HCT116 (cell line): ENCODE results near the gene PGBD5. TPM values are rescaled to one million over a fixed set of nuclear protein-coding genes. Genes with fewer than 3 reads are reported as not detected.

Experiments
- ATAC-seq: fragments of 200-7000 bp; cut with Tn5 transposase; 2 replicates; pipeline ENCODE4 v1.9.1; 2020; ENCODE audit warnings: mild to moderate bottlenecking, moderate library complexity
- BruUV-seq: library from RNA; stranded (reverse); fragments of 400-500 nt; replicated peaks from 2 replicates; lab custom pipeline; 2021; lab: Mats Ljungman, UMichigan
- CTCF ChIA-PET: fragments of 300-600 bp; sonication (Branson Sonifier 250); formaldehyde crosslinking; loops from one replicate; lab custom pipeline; 2021; ENCODE audit warnings: antibody characterized with exemption; lab: Charles Lee
- POLR2A ChIA-PET: fragments of 300-600, 350-600 bp; sonication (Branson Sonifier 250); formaldehyde crosslinking; loops from one replicate; lab custom pipeline; 2021; ENCODE audit warnings: antibody characterized with exemption; lab: Charles Lee
- RAD21 ChIA-PET, 2 experiments: fragments of 300-600 bp; sonication (Branson Sonifier 250); formaldehyde crosslinking; loops; one replicate each; lab custom pipeline; 2023; ENCODE audit warnings: low total read pairs in 2 of 2; ENCODE audit not compliant: uncharacterized antibody in 2 of 2, unreplicated experiment in 2 of 2, low non-redundant PET in 1 of 2; lab: Charles Lee
- DNase-seq: peaks from one replicate; pipeline ENCODE4 v3.0.0-alpha.2; 2010; ENCODE audit warnings: low read depth, low spot score
- H2AFZ ChIP-seq: fragments of 200-600 bp; shearing (Covaris generic), sonication (generic); 2 replicates; pipeline ENCODE4 v1.6.1; 2017; ENCODE audit warnings: low read depth, mixed run types, mixed read lengths, antibody characterized with exemption, low read length; ENCODE audit not compliant: poor library complexity, severe bottlenecking
- H3K27ac ChIP-seq: 2 replicates; pipeline ENCODE4 v1.5.1; 2012; ENCODE audit warnings: low read depth, low read length
- H3K27me3 ChIP-seq: fragments of 200-600 bp; sonication (generic); 2 replicates; pipeline ENCODE4 v1.6.1; 2016; ENCODE audit warnings: mixed run types, low read length, mixed read lengths; ENCODE audit not compliant: insufficient read depth
- H3K36me3 ChIP-seq, 2 experiments: fragments of 200-500 bp in 1 of 2; fragments of 200-600 bp in 1 of 2; sonication (Bioruptor generic) in 1 of 2; sonication (generic) in 1 of 2; 2 replicates each; pipeline versions ENCODE4 v1.5.1 to v1.6.1; 2014 to 2016; ENCODE audit warnings: low read length in 2 of 2, inconsistent platforms in 1 of 2, mixed read lengths in 1 of 2, mixed run types in 1 of 2; ENCODE audit not compliant: insufficient read depth in 2 of 2, control insufficient read depth in 1 of 2
- H3K4me1 ChIP-seq, 2 experiments: fragments of 200-600 bp in 1 of 2; sonication (generic) in 1 of 2; 2 replicates each; pipeline versions ENCODE4 v1.5.1 to v1.6.1; 2012 to 2017; ENCODE audit warnings: low read length in 2 of 2, inconsistent platforms in 1 of 2, mild to moderate bottlenecking in 1 of 2, mixed read lengths in 1 of 2, mixed run types in 1 of 2, moderate library complexity in 1 of 2; ENCODE audit not compliant: insufficient read depth in 2 of 2, control insufficient read depth in 1 of 2
- H3K4me2 ChIP-seq: fragments of 200-600 bp; sonication (generic); 2 replicates; pipeline ENCODE4 v1.6.1; 2017; ENCODE audit warnings: mixed run types, low read length, mixed read lengths
- H3K4me3 ChIP-seq, 2 experiments: fragments of 200-600 bp in 1 of 2; sonication (generic) in 1 of 2; replicated peaks in 1 of 2; 2 replicates each; pipeline ENCODE4 v1.5.1; 2011 to 2016; ENCODE audit warnings: low read length in 2 of 2, control low read depth in 1 of 2, low read depth in 1 of 2, mild to moderate bottlenecking in 1 of 2, mixed read lengths in 1 of 2, mixed run types in 1 of 2
- H3K79me2 ChIP-seq: fragments of 200-600 bp; sonication (generic); 2 replicates; pipeline ENCODE4 v1.6.1; 2017; ENCODE audit warnings: mild to moderate bottlenecking, mixed run types, low read length, moderate library complexity, mixed read lengths; ENCODE audit not compliant: insufficient read depth
- H3K9ac ChIP-seq: fragments of 200-600 bp; sonication (generic); 2 replicates; pipeline ENCODE4 v1.6.1; 2016; ENCODE audit warnings: low read length, mixed read lengths
- H3K9me2 ChIP-seq: fragments of 200-600 bp; sonication (generic), shearing (Covaris generic); 2 replicates; pipeline ENCODE4 v1.6.1; 2017; ENCODE audit warnings: mixed run types, mild to moderate bottlenecking, moderate library complexity; ENCODE audit not compliant: insufficient read depth
- H3K9me3 ChIP-seq, 2 experiments: fragments of 200-500 bp in 1 of 2; fragments of 200-600 bp in 1 of 2; sonication (Bioruptor generic) in 1 of 2; sonication (generic) in 1 of 2; 2 replicates each; pipeline ENCODE4 v1.6.1; 2014 to 2017; ENCODE audit warnings: low read length in 2 of 2, mixed read lengths in 2 of 2, inconsistent platforms in 1 of 2, low read depth in 1 of 2, mild to moderate bottlenecking in 1 of 2, mixed run types in 1 of 2, moderate library complexity in 1 of 2; ENCODE audit not compliant: control insufficient read depth in 1 of 2, insufficient read depth in 1 of 2
- H4K20me1 ChIP-seq: fragments of 200-600 bp; sonication (generic), shearing (Covaris generic); 2 replicates; pipeline ENCODE4 v1.6.1; 2017; ENCODE audit warnings: mixed run types, mild to moderate bottlenecking, moderate library complexity; ENCODE audit not compliant: insufficient read depth
- CBX3 ChIP-seq: IDR thresholded peaks from 2 replicates; pipeline ENCODE4 v1.6.1; 2012; ENCODE audit warnings: low read depth
- CTCF ChIP-seq, 3 experiments: fragments of 200-600 bp in 1 of 3; sonication (generic) in 1 of 3; IDR thresholded peaks in 2 of 3; conservative IDR thresholded peaks in 1 of 3; 2 replicates each; pipeline ENCODE4 v1.5.1; 2012 to 2017; ENCODE audit warnings: low read depth in 2 of 3, low read length in 2 of 3, antibody characterized with exemption in 1 of 3, borderline replicate concordance in 1 of 3, control low read depth in 1 of 3, mild to moderate bottlenecking in 1 of 3, mixed read lengths in 1 of 3, mixed run types in 1 of 3, moderate library complexity in 1 of 3; ENCODE audit not compliant: insufficient read depth in 1 of 3
- ELF1 ChIP-seq: IDR thresholded peaks from 2 replicates; pipeline ENCODE4 v1.6.1; 2012; ENCODE audit warnings: low read depth, borderline replicate concordance
- FOSL1 ChIP-seq: IDR thresholded peaks from 2 replicates; pipeline ENCODE4 v1.6.1; 2012; ENCODE audit warnings: low read depth
- POLR2A ChIP-seq: IDR thresholded peaks from 2 replicates; pipeline ENCODE4 v1.7.0; 2011; ENCODE audit warnings: borderline replicate concordance; ENCODE audit not compliant: insufficient read depth, insufficient read length; ENCODE audit errors: extremely low read depth
- POLR2AphosphoS5 ChIP-seq: IDR thresholded peaks from 2 replicates; pipeline ENCODE4 v1.6.1; 2011; ENCODE audit warnings: mild to moderate bottlenecking, low read depth, low read length, moderate library complexity
- RAD21 ChIP-seq: IDR thresholded peaks from 2 replicates; pipeline ENCODE4 v1.6.1; 2012; ENCODE audit warnings: low read depth, mild to moderate bottlenecking
- REST ChIP-seq: IDR thresholded peaks from 2 replicates; pipeline ENCODE4 v1.6.1; 2012; ENCODE audit warnings: low read depth
- SIN3A ChIP-seq: IDR thresholded peaks from 2 replicates; pipeline ENCODE4 v1.6.1; 2012; ENCODE audit warnings: low read depth
- SP1 ChIP-seq: IDR thresholded peaks from 2 replicates; pipeline ENCODE4 v1.6.1; 2012; ENCODE audit warnings: low read depth
- SRF ChIP-seq: IDR thresholded peaks from 2 replicates; pipeline ENCODE4 v1.6.1; 2012; ENCODE audit warnings: low read depth
- intact Hi-C: fragments of 100-400 bp; cut with micrococcal nuclease; formaldehyde crosslinking; loops from 2 replicates; pipeline ENCODE4 v1.10.0; 2022
- total RNA-seq: library from RNA; stranded (reverse); gene quantifications from one replicate; pipeline ENCODE4 v1.2.1, GENCODE V29; 2021; ENCODE audit not compliant: unreplicated experiment
- TF ChIP-seq, protein P1 (sequence below): IDR thresholded peaks from 2 replicates; pipeline ENCODE4 v1.6.1; 2012
- TF ChIP-seq, protein P2 (sequence below): IDR thresholded peaks from 2 replicates; pipeline ENCODE4 v1.6.1; 2012

Gene PGBD5
- total RNA-seq, 1 experiment from 2014 or later = 0.27 TPM

GRCh38 chr1:230348386-230349019 is 77.6 kb downstream of the PGBD5 start:
- no peak overlapping the region for H3K4me2 ChIP-seq
- H3K9me2 ChIP-seq = no peaks in the 10 kb centered on the region
- ChIA-PET POLR2A (no interaction called here), RAD21 (no interaction called here), CTCF (no interaction called here)
- no peaks in the 10 kb centered on the region for H3K4me1 ChIP-seq
- no peaks in the 10 kb centered on the region for H3K27me3 ChIP-seq
- intact Hi-C loops = no loop called here
- no peak overlapping the region for H2AFZ ChIP-seq
- H3K9me3 ChIP-seq = no peaks in the 10 kb centered on the region
- BruUV-seq = no TSS peak
- H3K79me2 ChIP-seq = no peaks in the 10 kb centered on the region
- H4K20me1 ChIP-seq = no peaks in the 10 kb centered on the region
- TF ChIP-seq, protein P1, sequence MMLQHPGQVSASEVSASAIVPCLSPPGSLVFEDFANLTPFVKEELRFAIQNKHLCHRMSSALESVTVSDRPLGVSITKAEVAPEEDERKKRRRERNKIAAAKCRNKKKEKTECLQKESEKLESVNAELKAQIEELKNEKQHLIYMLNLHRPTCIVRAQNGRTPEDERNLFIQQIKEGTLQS = no peak
- TF ChIP-seq REST (no peak), ELF1 (no peak), CBX3 (no peak), POLR2A (no peak), CTCF (IDR thresholded peaks at IDR 0.05 in 2 of 3, conservative IDR thresholded peaks at IDR 0.05 in 1 of 3; ENCODE audit: borderline replicate concordance in 1 of 3, insufficient read depth in 1 of 3, low read depth in 2 of 3, low read length in 2 of 3) (no peak), SRF (no peak), POLR2AphosphoS5 (no peak), FOSL1 (no peak), SIN3A (no peak), SP1 (no peak), RAD21 (no peak)
- TF ChIP-seq, protein P2, sequence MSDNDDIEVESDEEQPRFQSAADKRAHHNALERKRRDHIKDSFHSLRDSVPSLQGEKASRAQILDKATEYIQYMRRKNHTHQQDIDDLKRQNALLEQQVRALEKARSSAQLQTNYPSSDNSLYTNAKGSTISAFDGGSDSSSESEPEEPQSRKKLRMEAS = no peak
- no peak for DNase-seq
- no peak overlapping the region for H3K9ac ChIP-seq
- no peak overlapping the region for H3K4me3 ChIP-seq
- no peaks in the 10 kb centered on the region for H3K36me3 ChIP-seq
- no peak for ATAC-seq
- no peak overlapping the region for H3K27ac ChIP-seq
